NCI-H187 treated with DMSO at 0.1 percent for 48 hours (cell line): ENCODE measurements around the gene SMCHD1.
"Not testable (repeated sequence)": the region's sequence is repeated elsewhere in the genome, so short reads cannot be mapped to it uniquely, and the experiment has no call there.

Source experiments
- DNase-seq: peaks from one replicate; lab custom pipeline; 2025; lab: John Stamatoyannopoulos, UW

SMCHD1 gene

GRCh38 chr18:2818281-2818680 is 162.8 kb downstream of the SMCHD1 start:
- no peak for DNase-seq

DNA sequence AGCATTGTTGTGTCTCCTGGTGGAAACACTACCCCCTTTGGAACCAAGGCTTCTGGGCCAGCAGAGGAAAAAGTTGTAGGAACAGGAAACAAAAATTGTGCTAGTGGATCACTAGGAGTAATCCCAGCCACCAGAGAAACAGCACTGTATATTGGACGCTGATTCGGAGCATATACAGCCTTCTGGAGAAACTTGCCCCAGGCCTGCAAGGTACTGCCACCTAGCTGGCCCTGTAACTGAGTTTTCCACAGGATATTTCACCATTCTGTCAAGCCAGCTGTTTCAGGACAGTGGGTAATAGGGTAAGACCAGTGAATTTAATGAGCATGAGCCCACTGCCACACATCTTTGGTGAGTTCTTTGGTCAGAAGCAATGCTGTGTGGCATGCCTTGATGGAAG is 166.2 kb downstream of the SMCHD1 start:
- no peak for DNase-seq

- no peak for DNase-seq
Observed at GRCh38 chr18:2822213-2822921, 166.8 kb downstream of the SMCHD1 start.

GRCh38 chr18:2823202-2823601 is 167.7 kb downstream of the SMCHD1 start:
- no peak for DNase-seq

GRCh38 chr18:2823966-2824365 is 168.4 kb downstream of the SMCHD1 start:
- no peak for DNase-seq

GRCh38 chr18:2824865-2825264 is 169.3 kb downstream of the SMCHD1 start:
- no peak for DNase-seq

GRCh38 chr18:2825613-2826175 is 170.2 kb downstream of the SMCHD1 start:
- no peak for DNase-seq

- no peak for DNase-seq
Observed at GRCh38 chr18:2826581-2826980, 171.1 kb downstream of the SMCHD1 start.

GRCh38 chr18:2827061-2827460 is 171.5 kb downstream of the SMCHD1 start:
- DNase-seq, result no peak

DNA sequence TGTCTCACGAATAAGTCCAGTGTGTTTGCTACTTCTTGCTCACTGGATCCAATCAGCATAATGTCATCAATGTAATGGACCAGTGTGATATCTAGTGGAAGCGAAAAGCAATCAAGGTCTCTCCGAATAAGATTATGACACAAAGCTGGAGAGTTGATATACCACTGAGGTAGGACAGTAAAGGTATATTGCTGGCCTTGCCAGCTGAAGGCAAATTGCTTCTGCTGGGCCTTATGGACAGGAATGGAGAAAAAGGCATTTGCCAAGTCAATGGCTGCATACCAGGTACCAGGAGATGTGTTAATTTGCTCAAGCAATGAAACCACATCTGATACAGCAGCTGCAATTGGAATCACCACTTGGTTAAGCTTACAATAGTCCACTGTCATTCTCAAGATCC is 180.6 kb downstream of the SMCHD1 start:
- not testable (repeated sequence) for DNase-seq

GRCh38 chr18:2837290-2837689 is 181.8 kb downstream of the SMCHD1 start:
- not testable (repeated sequence) for DNase-seq

DNA sequence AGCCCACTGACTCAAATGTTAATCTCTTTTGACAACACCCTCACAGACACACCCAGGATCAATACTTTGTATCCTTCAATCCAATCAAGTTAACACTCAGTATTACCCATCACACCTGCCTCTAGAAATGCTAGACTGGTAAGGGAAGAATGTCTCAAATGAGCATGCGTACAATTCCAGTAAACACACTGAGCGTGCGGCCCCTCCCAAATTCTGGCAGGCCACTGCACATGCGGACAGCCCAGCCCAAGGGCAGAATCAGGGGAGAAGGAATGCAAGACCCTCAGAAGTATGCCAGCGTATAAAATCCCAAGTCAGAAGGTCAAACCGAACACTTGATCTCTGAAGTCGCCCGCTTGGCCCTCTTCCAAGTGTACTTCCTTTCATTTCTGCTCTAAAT is 183.7 kb downstream of the SMCHD1 start:
- no peak for DNase-seq

DNA sequence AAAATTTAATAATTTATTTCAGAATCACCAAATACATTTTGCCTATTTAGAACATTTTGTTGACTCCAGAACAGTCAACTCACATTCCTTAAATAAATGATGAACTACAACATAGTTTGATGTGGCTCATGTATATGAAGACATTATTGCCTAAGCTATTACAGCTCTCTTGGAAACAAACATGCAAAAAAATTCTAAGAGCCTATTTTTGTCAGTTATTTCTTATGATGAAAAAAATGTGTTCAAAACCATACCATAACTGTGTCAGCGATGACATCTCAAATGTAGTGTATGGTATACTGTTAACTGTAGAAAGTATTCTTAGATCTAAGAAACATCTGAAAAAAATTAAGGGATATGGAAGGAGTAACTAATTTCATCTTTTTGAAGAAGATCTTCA is 185.0 kb downstream of the SMCHD1 start:
- DNase-seq, result no peak

DNA sequence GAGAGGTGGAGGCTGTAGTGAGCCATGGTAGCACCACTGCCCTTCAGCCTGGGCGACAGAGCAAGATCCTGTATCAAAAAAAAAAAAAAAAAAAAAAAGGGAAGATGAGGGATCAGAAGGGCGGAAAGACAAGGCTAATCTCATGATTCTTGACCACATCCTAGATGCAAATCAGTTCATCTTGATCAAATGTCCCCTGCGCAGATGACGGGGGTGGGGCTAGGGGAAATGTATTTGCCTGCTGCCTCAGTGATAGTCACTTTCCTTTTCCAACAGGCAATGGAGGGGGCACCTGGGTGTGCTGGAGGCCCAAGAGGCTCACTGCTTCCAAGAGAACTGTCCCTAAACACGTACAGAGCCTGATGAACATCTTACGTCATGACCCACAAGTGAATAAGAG is 187.6 kb downstream of the SMCHD1 start:
- DNase-seq, result no peak

DNA sequence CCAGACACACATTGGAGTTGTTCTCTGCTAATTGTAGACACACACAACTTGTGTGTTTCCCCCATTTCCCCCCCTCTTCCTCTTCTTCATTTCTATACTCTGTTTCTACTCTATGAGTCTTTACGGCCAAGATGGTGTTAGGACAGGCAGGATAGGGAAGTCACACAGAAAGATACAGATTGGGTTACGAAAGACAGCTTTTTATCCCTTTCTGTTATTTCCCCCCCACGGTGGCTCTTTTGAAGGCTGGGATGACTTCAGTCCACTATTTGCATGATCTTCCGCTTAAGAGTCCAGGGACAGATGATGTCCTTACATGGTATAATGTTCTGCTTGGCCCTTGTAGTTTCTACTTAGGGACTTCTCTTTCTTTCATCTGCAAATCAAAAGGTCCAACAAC is 189.6 kb downstream of the SMCHD1 start:
- no peak for DNase-seq

GRCh38 chr18:2846636-2847316 is 191.2 kb downstream of the SMCHD1 start, which contains the start of gene EMILIN2:
Gene EMILIN2, plus strand, starts transcription at chr18:2847006. Its CDS starts 183 bp downstream, at chr18:2847189.
- DNase-seq, result no peak

GRCh38 chr18:2847317-2848246 is 192.1 kb downstream of the SMCHD1 start:
- DNase-seq, result no peak

DNA sequence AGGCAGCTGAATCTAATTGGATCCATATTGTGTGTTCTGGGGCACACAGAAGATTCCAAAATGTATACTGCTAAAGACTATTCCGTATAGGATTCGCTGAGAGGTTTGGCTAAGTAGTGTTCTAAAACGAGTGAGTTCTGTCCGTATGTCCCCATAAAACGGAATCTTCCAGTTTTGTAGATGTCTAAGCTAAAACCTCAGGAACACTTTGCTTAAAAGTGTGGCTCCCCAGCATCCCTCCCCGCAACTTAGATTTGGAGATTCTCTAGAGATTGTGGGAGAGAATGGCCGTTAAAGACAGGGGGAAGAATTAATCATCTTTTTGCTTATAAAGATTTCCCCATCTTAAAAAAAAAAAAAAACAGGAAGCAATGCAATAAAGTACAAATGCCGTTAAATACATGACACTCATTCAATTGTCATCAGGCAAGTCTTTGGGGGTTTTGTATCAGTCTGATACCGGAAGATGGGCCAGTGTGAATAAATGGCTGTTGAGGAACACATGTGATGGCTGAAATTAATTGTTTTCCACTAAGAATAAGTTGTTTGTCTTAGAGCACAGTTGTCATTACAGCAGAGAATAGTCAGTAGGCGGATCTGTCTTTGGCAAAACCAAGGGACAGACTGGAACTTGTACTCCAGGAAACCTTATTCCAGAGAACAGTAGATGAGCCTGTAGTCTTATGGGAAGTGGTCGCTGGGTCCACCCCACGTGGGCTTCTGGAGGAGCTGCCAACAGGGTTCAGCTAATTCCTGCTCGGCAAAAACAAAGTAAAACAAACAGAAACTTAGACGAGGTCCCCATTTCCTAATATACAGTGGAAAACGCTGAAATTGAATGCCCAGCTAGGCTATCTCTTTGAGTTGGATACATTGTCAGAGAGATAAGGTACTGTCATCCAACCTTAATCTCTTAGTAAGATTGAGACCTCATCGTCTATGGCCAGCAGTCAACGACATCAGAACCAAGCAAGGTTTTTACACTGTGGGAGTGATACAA is 193.0 kb downstream of the SMCHD1 start:
- DNase-seq, result no peak

DNA sequence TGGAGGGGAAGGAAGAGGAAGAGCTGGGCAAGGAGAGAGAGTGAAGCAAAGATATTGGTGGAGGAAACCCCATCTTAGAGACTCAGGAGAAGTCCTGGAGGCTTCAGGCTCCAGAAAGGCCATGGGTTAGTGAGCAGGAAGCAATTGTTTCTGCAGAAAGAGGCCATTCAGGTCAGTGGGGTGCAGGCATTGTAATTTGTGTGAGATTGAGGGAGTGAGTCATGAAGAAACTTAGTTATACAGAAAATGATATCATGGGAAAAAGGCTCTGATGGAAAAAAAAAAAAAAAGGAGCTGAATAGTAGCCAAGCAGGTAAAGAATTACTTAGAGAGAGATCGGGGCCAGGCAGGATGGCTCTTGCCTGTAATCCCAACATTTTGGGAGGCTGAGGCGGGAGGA is 195.3 kb downstream of the SMCHD1 start:
- no peak for DNase-seq

DNA sequence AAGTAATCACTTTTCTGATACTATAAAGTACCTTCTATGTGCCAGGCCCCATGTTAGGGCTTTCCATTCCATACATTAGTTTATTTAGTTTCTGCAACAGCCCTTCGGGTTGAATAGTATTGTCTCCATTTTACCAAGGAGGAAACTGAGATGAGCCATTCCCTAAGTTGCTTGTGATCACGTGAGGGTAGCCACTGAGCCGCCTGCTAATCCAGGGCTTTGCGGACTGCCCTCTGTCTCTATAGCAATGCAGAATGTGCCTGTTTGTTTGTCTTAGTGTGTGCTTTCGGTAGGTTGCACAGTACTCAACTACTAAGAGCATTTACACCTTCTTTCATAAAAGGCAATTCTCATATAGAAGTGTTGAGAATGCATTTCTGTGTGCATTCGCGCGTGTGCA is 196.2 kb downstream of the SMCHD1 start:
- no peak for DNase-seq

GRCh38 chr18:2852460-2852859 is 196.9 kb downstream of the SMCHD1 start:
- not testable (repeated sequence) for DNase-seq
